ENCODE measurements around the gene MST1R.

The MST1R gene

GRCh38 chr3:49902511-49903345 lies 945 bp downstream of the MST1R start:
- TF ChIP-seq ZNF274 (IDR thresholded peaks at IDR 0.05; ENCODE audit: low read depth, low read length) = no peak
- no peak overlapping the region for H3K4me3 ChIP-seq (ENCODE audit: low read length)

GRCh38 chr3:49901366-49902339 lies 2.0 kb downstream of the MST1R start:
- H3K4me3 ChIP-seq (ENCODE audit: low read length) = no peak overlapping the region
- no peak for TF ChIP-seq ZNF274 (IDR thresholded peaks at IDR 0.05; ENCODE audit: low read depth, low read length)

DNA sequence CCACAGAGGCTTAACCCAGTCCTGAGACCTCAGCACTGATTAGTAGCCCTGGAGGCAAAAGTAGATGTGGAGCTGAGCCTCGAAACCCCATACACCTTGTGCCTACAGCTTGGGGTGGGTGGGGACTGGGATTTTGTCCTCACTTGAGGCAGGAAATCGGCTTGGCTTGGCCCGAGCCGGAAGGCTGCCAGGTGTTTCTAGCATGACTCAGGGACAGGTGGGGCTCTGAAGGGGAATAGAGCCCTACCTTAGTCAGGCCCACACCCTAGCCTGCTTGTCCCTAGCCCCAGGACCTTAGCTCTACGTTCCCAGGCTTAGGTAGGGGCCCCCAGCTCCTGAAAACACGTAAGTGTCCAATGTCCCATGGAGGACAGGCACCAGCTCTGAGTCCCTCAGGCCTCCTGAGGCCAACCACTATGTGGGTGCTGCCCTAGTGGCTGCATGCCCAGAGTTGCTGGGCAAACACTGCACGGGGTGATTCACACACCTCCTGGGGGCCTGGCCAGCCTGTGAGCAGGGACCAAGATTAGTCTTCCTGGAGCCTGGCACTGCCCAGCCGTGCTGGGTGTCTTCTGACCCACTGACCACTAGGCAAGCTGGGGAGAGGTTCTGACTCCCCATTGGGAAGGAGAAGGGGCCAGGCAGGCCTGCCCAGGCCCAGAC lies 3.1 kb downstream of the MST1R start:
- no peak for TF ChIP-seq ZNF274 (IDR thresholded peaks at IDR 0.05; ENCODE audit: low read depth, low read length)
- H3K4me3 ChIP-seq (ENCODE audit: low read length) = no peak overlapping the region

- TF ChIP-seq ZNF274 (IDR thresholded peaks at IDR 0.05; ENCODE audit: low read depth, low read length) = no peak
- H3K4me3 ChIP-seq (ENCODE audit: low read length) = no peak overlapping the region
Measured at GRCh38 chr3:49899815-49900214, 3.9 kb downstream of the MST1R start.

DNA sequence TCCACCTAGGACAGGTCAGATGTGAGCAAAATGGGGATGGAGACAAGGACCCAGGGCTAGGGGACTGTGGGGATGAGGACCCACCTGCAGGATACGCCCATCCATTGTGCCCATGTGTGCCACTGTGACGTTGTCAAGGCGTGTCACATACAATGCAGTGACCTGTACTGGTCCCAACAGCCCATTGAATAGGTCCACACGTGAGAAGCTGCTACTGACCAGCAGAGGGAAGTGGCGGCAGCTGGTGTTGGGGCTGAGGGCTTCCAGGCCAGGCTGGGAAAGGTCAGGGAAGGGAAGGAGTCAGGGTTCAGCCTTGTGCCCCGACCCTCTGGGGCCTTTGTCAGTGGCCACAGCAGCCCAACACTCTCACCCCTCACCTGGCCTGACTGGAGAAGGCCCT lies 4.7 kb downstream of the MST1R start:
- no peak for TF ChIP-seq ZNF274 (IDR thresholded peaks at IDR 0.05; ENCODE audit: low read depth, low read length)
- H3K4me3 ChIP-seq (ENCODE audit: low read length) = no peak overlapping the region

DNA sequence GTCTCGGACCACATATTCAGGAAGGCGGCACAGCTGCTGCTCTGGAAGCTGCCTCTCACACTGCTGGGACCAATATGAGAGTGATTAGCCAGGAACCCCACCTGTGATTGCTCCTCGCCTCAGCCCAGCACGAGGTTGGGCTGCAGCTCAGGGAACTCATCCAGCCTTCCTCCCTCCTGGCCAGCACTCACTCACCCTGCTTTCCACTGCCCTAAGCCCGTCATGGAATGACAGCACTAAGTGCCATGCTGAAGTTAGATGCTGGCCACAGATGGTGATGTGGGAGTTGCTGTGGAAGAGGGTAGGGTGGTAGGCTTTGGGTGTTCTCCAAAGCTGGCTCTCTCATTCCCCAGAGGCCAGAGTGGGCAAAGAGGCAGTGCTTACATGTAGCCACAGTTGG lies 7.3 kb downstream of the MST1R start:
- TF ChIP-seq ZNF274 (IDR thresholded peaks at IDR 0.05; ENCODE audit: low read depth, low read length) = no peak
- H3K4me3 ChIP-seq (ENCODE audit: low read length) = no peak overlapping the region

- H3K4me3 ChIP-seq (ENCODE audit: low read length) = no peak overlapping the region
Measured at GRCh38 chr3:49895791-49896190, 7.9 kb downstream of the MST1R start.

DNA sequence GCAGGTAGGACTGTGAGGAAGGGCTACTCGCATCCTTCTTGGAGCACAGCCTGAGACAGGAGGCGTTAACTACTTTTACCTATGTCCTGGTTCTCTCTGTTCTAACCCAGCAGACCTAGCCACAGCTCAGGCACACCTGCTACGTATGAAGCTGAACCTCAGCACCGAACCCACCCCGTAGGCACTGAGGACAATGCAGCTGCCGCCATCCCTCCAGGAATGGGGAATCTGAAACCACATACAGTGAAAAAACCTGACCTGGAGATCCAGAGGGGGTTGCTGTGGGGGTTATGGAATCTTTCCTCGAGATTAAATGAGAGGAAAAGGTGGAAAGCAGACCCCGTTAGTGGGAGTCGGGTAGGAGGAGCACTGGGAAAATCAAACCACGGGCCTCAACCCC lies 14.4 kb downstream of the MST1R start:
- no peak for TF ChIP-seq ZNF274 (IDR thresholded peaks at IDR 0.05; ENCODE audit: low read depth, low read length)

More at GRCh38 chr3:49895791-49896190, 7.9 kb downstream of the MST1R start:
- no peak for TF ChIP-seq ZNF274 (IDR thresholded peaks at IDR 0.05; ENCODE audit: low read depth, low read length)

GRCh38 chr3:49886922-49887265 lies 16.8 kb downstream of the MST1R start:
- no peak for TF ChIP-seq ZNF274 (IDR thresholded peaks at IDR 0.05; ENCODE audit: low read depth, low read length)
- H3K4me3 ChIP-seq (ENCODE audit: low read length) = no peak overlapping the region

More for the DNA sequence above, 14.4 kb downstream of the MST1R start:
- H3K4me3 ChIP-seq (ENCODE audit: low read length) = no peak overlapping the region

GRCh38 chr3:49883998-49884397 lies 19.7 kb downstream of the MST1R start:
- TF ChIP-seq ZNF274 (IDR thresholded peaks at IDR 0.05; ENCODE audit: low read depth, low read length) = no peak
- no peak overlapping the region for H3K4me3 ChIP-seq (ENCODE audit: low read length)

DNA sequence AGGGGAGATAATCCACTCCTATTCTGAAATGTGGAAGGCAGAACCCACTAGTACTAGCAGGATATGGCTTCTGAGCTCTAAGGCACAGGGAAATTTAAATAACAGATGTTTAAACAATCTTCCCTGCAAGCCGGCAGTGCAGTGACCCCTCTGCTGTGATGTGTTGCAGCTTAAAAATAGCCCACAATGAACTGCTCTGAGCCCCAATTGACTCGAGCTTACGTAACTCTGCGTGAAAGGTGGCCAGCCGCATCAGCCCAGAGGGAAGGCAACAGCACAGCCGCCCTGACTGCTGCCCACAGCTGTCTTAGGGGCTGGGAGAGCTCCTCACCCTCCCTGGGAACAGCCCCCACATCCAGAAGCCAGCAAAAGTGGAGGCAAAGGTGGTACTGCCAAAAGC lies 21.5 kb downstream of the MST1R start:
- no peak for TF ChIP-seq ZNF274 (IDR thresholded peaks at IDR 0.05; ENCODE audit: low read depth, low read length)
- no peak overlapping the region for H3K4me3 ChIP-seq (ENCODE audit: low read length)

- TF ChIP-seq ZNF274 (IDR thresholded peaks at IDR 0.05; ENCODE audit: low read depth, low read length) = no peak
- H3K4me3 ChIP-seq (ENCODE audit: low read length) = no peak overlapping the region
Measured at GRCh38 chr3:49880581-49881315, 22.9 kb downstream of the MST1R start.

DNA sequence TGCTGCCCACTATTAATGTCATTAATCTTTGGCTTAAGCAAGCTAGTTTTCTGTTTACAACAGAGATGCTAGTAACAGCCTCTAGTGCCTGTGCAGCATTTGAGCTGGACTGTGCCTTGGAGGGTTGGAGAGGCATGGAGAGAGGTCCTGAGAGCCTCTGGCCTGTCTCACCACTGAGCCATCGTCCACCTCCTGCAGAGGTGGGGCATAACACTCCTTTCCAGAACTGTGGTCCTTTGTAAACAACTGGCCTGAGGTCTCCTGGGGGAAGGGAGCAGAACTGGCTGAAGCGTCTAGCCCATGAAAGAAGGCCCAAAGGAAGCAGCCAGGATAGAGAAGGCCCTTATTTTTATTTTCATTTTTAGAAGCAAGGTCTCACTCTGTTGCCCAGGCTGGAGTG lies 24.0 kb downstream of the MST1R start:
- TF ChIP-seq ZNF274 (IDR thresholded peaks at IDR 0.05; ENCODE audit: low read depth, low read length) = no peak
- H3K4me3 ChIP-seq (ENCODE audit: low read length) = no peak overlapping the region

- H3K4me3 ChIP-seq (ENCODE audit: low read length) = no peak overlapping the region
- TF ChIP-seq ZNF274 (IDR thresholded peaks at IDR 0.05; ENCODE audit: low read depth, low read length) = no peak
Measured at GRCh38 chr3:49878686-49879085, 25.0 kb downstream of the MST1R start.
